Glutamatergic neuron (in vitro differentiated cells): ENCODE results near the gene MBOAT7. TPM values are rescaled to one million over a fixed set of nuclear protein-coding genes. Genes with fewer than 3 reads are reported as not detected.
A peak's percentile ranks its signal among the peaks of the same experiment; 100 is the strongest.

Experiments
- DNase-seq: peaks from one replicate; pipeline ENCODE4 v3.0.0; 2022
- H3K27ac Mint-ChIP-seq: one replicate; pipeline ENCODE4 v1.8.0; 2020; ENCODE audit warnings: mild to moderate bottlenecking, mixed read lengths, inconsistent platforms; ENCODE audit not compliant: unreplicated experiment
- H3K27me3 Mint-ChIP-seq: one replicate; pipeline ENCODE4 v1.8.0; 2020; ENCODE audit warnings: mild to moderate bottlenecking, moderate library complexity, mixed read lengths, inconsistent platforms; ENCODE audit not compliant: unreplicated experiment
- H3K36me3 Mint-ChIP-seq: one replicate; pipeline ENCODE4 v1.8.0; 2020; ENCODE audit warnings: mild to moderate bottlenecking, mixed read lengths, inconsistent platforms; ENCODE audit not compliant: unreplicated experiment
- H3K4me1 Mint-ChIP-seq: one replicate; pipeline ENCODE4 v1.8.0; 2020; ENCODE audit warnings: mild to moderate bottlenecking, low read depth, mixed read lengths, inconsistent platforms; ENCODE audit not compliant: unreplicated experiment
- H3K4me3 Mint-ChIP-seq: one replicate; pipeline ENCODE4 v1.8.0; 2020; ENCODE audit warnings: mild to moderate bottlenecking, mixed read lengths, inconsistent platforms; ENCODE audit not compliant: unreplicated experiment
- H3K9me3 Mint-ChIP-seq: one replicate; pipeline ENCODE4 v1.8.0; 2020; ENCODE audit warnings: mild to moderate bottlenecking, moderate library complexity, mixed read lengths, inconsistent platforms; ENCODE audit not compliant: unreplicated experiment
- total RNA-seq: library from RNA; stranded (reverse); fragmentation: NEBNext Ultra II Directional; extraction: Animal tissue kit (Norgen Biotek cat#: 25700); gene quantifications from one replicate; pipeline ENCODE4 v1.2.1, GENCODE V29; 2021; ENCODE audit not compliant: unreplicated experiment
- TF ChIP-seq, protein P1 (sequence below): fragments of 200-600 bp; sonication (generic); IDR thresholded peaks from one replicate; pipeline ENCODE4 v1.5.0; 2021; ENCODE audit not compliant: partially characterized antibody, unreplicated experiment

MBOAT7 gene
- total RNA-seq, 1 donor from 2014 or later, result 62.0 TPM

DNA sequence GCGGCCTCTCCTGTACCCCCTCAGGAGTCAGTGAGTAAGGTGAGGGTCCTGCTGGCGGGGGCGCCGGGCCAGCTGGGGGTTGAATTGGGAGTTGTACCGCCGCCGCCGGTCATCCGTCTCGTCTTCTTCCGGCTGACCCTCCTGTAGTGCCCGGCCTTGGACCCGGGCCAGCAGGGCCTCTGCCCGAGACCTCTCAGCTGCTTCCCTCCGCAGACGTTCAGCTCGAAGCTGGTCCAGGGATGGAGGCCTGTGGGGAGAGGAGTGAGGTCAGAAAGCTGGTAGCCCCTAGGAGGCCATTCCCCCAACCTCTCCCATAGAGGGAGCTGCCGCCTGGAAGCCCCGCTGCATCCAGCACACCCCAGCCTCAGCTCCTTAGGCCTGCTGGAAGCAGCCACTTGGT lies 33.7 kb downstream of the MBOAT7 start:
- peaks cover 4% of the 10 kb centered on the region for H3K36me3 Mint-ChIP-seq
- H3K4me3 Mint-ChIP-seq, result no peak overlapping the region

DNA sequence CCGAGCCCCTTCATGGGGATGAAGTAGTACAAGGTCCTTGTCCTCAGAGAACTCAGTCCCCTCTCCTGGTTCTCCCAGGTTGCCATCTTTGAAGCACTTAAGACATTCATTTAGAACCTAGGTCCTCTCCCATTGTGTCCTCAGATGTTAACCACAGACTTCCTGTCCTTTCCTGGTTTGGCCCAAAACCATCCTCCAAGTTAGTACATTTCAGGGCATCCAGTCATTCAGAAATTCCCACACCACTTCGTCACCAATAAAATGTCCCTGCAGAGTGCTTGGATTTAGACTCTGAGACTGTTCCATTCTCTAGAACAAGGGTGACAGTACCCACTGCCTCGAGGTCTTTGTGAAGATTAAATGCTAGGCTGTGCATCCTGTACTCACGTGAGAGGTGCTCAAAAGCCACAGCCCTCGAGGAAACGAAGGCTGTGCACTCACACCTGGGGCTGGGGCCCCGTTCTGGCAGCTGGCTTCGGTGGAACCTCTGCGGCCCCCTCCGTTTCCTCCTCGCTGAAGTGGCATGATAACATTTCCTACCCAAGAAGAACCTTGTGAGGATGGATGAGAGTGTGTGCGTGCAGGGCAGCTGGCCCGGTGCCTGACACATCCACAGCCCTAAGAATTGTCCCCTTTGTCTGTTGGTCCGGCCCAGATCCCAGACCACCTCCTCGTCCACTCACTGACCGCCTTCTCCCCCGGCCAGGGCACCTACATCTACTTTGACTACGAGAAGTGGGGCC lies 34.6 kb downstream of the MBOAT7 start:
- peaks cover 4% of the 10 kb centered on the region for H3K36me3 Mint-ChIP-seq
- DNase-seq, result no peak
- TF ChIP-seq, protein P1, sequence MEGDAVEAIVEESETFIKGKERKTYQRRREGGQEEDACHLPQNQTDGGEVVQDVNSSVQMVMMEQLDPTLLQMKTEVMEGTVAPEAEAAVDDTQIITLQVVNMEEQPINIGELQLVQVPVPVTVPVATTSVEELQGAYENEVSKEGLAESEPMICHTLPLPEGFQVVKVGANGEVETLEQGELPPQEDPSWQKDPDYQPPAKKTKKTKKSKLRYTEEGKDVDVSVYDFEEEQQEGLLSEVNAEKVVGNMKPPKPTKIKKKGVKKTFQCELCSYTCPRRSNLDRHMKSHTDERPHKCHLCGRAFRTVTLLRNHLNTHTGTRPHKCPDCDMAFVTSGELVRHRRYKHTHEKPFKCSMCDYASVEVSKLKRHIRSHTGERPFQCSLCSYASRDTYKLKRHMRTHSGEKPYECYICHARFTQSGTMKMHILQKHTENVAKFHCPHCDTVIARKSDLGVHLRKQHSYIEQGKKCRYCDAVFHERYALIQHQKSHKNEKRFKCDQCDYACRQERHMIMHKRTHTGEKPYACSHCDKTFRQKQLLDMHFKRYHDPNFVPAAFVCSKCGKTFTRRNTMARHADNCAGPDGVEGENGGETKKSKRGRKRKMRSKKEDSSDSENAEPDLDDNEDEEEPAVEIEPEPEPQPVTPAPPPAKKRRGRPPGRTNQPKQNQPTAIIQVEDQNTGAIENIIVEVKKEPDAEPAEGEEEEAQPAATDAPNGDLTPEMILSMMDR, result no peak
- H3K27ac Mint-ChIP-seq, result no peak overlapping the region
- no peak overlapping the region for H3K4me3 Mint-ChIP-seq
- H3K4me1 Mint-ChIP-seq, result peaks cover under 1% of the 10 kb centered on the region
- peaks cover 10% of the 10 kb centered on the region for H3K27me3 Mint-ChIP-seq
- peaks cover 12% of the 10 kb centered on the region for H3K9me3 Mint-ChIP-seq

More for the DNA sequence above, 33.7 kb downstream of the MBOAT7 start:
- Mint-ChIP-seq H3K27me3 (peaks cover 10% of the 10 kb centered on the region), H3K4me1 (peaks cover 6% of the 10 kb centered on the region), H3K27ac (no peak overlapping the region), H3K9me3 (peaks cover 13% of the 10 kb centered on the region)
- TF ChIP-seq, protein P1, result no peak
- no peak for DNase-seq

GRCh38 chr19:54153731-54154326 lies 35.6 kb downstream of the MBOAT7 start:
- H3K4me1 Mint-ChIP-seq, result no peaks in the 10 kb centered on the region
- peaks cover 7% of the 10 kb centered on the region for H3K27me3 Mint-ChIP-seq
- DNase-seq, result no peak
- peaks cover 4% of the 10 kb centered on the region for H3K36me3 Mint-ChIP-seq
- no peak overlapping the region for H3K4me3 Mint-ChIP-seq
- peaks cover 9% of the 10 kb centered on the region for H3K9me3 Mint-ChIP-seq
- no peak overlapping the region for H3K27ac Mint-ChIP-seq
- TF ChIP-seq, protein P1, result no peak

GRCh38 chr19:54152878-54153524 lies 36.4 kb downstream of the MBOAT7 start:
- H3K9me3 Mint-ChIP-seq, result peaks cover 10% of the 10 kb centered on the region
- no peaks in the 10 kb centered on the region for H3K4me1 Mint-ChIP-seq
- peaks cover 6% of the 10 kb centered on the region for H3K27me3 Mint-ChIP-seq
- DNase-seq, result no peak
- no peak overlapping the region for H3K4me3 Mint-ChIP-seq
- peak overlapping the region; percentile 52 for H3K27ac Mint-ChIP-seq
- peaks cover 4% of the 10 kb centered on the region for H3K36me3 Mint-ChIP-seq
- TF ChIP-seq, protein P1, result no peak

GRCh38 chr19:54152267-54152666 lies 37.1 kb downstream of the MBOAT7 start:
- Mint-ChIP-seq H3K27me3 (peaks cover 6% of the 10 kb centered on the region), H3K4me3 (no peak overlapping the region), H3K36me3 (peaks cover 4% of the 10 kb centered on the region), H3K4me1 (no peaks in the 10 kb centered on the region), H3K27ac (no peak overlapping the region), H3K9me3 (peaks cover 10% of the 10 kb centered on the region)
- no peak for DNase-seq
- TF ChIP-seq, protein P1, result no peak
